ENCODE results near the gene PCYT1B. TPM values are rescaled to one million over a fixed set of nuclear protein-coding genes. Genes with fewer than 3 reads are reported as not detected.

Gene PCYT1B
- total RNA-seq, 6 donors from 2014 or later, result 0.43 to 2.2 (median 0.79) TPM

GRCh38 chrX:24648495-24648894, 1.3 kb upstream of the PCYT1B start:
- 80 to 94% methylated on average over 5 to 6 of the region's 6 CpGs for WGBS, 2 donors
- no peak for TF ChIP-seq POLR2A (IDR thresholded peaks at IDR 0.05)
- no peak for TF ChIP-seq CTCF (IDR thresholded peaks at IDR 0.05)
- no peak for TF ChIP-seq EP300 (IDR thresholded peaks at IDR 0.05)
- no peak for TF ChIP-seq POLR2AphosphoS5 (IDR thresholded peaks at IDR 0.05)

GRCh38 chrX:24646745-24647182, 383 bp downstream of the PCYT1B start:
- no peak for TF ChIP-seq CTCF (IDR thresholded peaks at IDR 0.05)
- no peak for TF ChIP-seq POLR2AphosphoS5 (IDR thresholded peaks at IDR 0.05)
- TF ChIP-seq POLR2A (IDR thresholded peaks at IDR 0.05), result no peak
- no peak for TF ChIP-seq EP300 (IDR thresholded peaks at IDR 0.05)
- no peaks in the 10 kb centered on the region for H3K27me3 ChIP-seq
- peak; percentile 26 to 57 for ATAC-seq (ENCODE audit: low FRiP score in 2 of 2)
- H3K36me3 ChIP-seq, result no peaks in the 10 kb centered on the region
- H3K4me1 ChIP-seq, result peaks cover 0 to 11% (median 2%) of the 10 kb centered on the region in 4 donors
- H3K4me3 ChIP-seq, result peak overlapping the region in 3 of 4 donors; percentile 21 to 36 (median 30)
- H3K27ac ChIP-seq, result no peak overlapping the region
- WGBS, 2 donors, result 0 to 16% methylated on average over 9 to 13 of the region's 13 CpGs
- DNase-seq, result no peak
- H3K9me3 ChIP-seq, result no peaks in the 10 kb centered on the region

More at GRCh38 chrX:24648495-24648894, 1.3 kb upstream of the PCYT1B start:
- DNase-seq (no peak), ATAC-seq (ENCODE audit: low FRiP score in 2 of 2) (no peak)
- Histone ChIP-seq H3K9me3 (no peaks in the 10 kb centered on the region), H3K4me3 (no peak overlapping the region), H3K27me3 (no peaks in the 10 kb centered on the region), H3K4me1 (peaks cover 0 to 11% (median 2%) of the 10 kb centered on the region in 4 donors), H3K36me3 (no peaks in the 10 kb centered on the region), H3K27ac (no peak overlapping the region)

DNA sequence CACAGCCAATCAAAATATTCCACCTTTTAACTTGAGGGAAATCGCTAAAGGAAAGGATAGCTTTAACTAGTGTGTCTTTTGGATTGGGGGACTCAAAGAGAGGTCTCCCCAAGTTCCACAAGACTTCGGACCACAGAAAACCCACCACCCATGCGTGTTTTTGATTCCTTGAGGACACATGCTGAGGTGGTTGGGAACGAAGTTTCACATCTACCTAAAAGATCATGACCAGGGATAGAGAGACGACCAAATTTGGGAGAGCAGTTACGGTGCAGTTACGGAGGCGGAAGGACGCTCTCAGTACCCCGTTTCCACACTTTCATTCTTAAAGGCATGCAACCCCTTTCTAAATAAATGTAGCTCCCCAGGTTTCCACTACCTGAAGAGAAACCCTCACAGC, 1.1 kb downstream of the PCYT1B start:
- H3K36me3 ChIP-seq, result no peaks in the 10 kb centered on the region
- H3K9me3 ChIP-seq, result no peaks in the 10 kb centered on the region
- no peak for TF ChIP-seq POLR2A (IDR thresholded peaks at IDR 0.05)
- no peak for TF ChIP-seq EP300 (IDR thresholded peaks at IDR 0.05)
- no peak for TF ChIP-seq POLR2AphosphoS5 (IDR thresholded peaks at IDR 0.05)
- TF ChIP-seq CTCF (IDR thresholded peaks at IDR 0.05), result no peak
- no peak overlapping the region for H3K27ac ChIP-seq
- WGBS, 2 donors, result 3 to 40% methylated on average over 10 of the region's 10 CpGs
- DNase-seq (no peak), ATAC-seq (ENCODE audit: low FRiP score in 2 of 2) (no peak)
- H3K4me1 ChIP-seq, result peaks cover 0 to 11% (median 2%) of the 10 kb centered on the region in 4 donors
- no peaks in the 10 kb centered on the region for H3K27me3 ChIP-seq
- peak overlapping the region in 3 of 4 donors; percentile 21 to 36 (median 30) for H3K4me3 ChIP-seq

- H3K27ac ChIP-seq, result no peak overlapping the region
Observed at GRCh38 chrX:24643116-24643515, 4.0 kb downstream of the PCYT1B start.

DNA sequence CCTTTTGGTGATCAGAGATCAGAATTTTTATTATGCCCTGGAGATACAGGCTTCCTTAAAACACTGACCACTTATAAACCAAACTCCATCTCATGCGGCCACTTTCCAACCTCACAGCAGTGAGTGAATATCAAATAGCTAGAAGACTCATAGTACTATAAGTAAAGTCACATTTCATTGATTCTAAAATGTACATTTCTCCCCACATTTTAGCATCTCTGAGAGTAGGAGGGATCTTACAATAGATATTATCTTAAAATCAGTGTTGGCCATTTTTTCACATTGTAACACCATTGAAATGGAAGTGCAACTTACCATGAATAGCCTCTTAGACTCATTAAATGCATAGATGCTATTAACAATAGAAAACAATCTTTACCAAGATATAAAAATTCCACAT, 17.4 kb downstream of the PCYT1B start:
- 91 to 92% methylated on average over 1 of the region's 1 CpG for WGBS, 2 donors
- Histone ChIP-seq H3K27ac (no peak overlapping the region), H3K9me3 (no peaks in the 10 kb centered on the region), H3K36me3 (no peaks in the 10 kb centered on the region), H3K27me3 (no peaks in the 10 kb centered on the region), H3K4me1 (no peaks in the 10 kb centered on the region), H3K4me3 (no peak overlapping the region)
- TF ChIP-seq CTCF (IDR thresholded peaks at IDR 0.05) (no peak), POLR2A (IDR thresholded peaks at IDR 0.05) (no peak), EP300 (IDR thresholded peaks at IDR 0.05) (no peak), POLR2AphosphoS5 (IDR thresholded peaks at IDR 0.05) (no peak)
- DNase-seq (no peak), ATAC-seq (ENCODE audit: low FRiP score in 2 of 2) (no peak)

More at GRCh38 chrX:24643116-24643515, 4.0 kb downstream of the PCYT1B start:
- no peaks in the 10 kb centered on the region for H3K27me3 ChIP-seq
- no peaks in the 10 kb centered on the region for H3K36me3 ChIP-seq
- ATAC-seq (ENCODE audit: low FRiP score in 2 of 2), result no peak
- H3K4me1 ChIP-seq, result peaks cover 0 to 11% (median 2%) of the 10 kb centered on the region in 4 donors
- TF ChIP-seq POLR2A (IDR thresholded peaks at IDR 0.05), result no peak
- no peaks in the 10 kb centered on the region for H3K9me3 ChIP-seq
- DNase-seq, result no peak
- H3K4me3 ChIP-seq, result no peak overlapping the region
